Choroid plexus epithelial cell (primary cell): Measurements from ENCODE around the gene ZNF423.

Experiments used
- DNase-seq: peaks from one replicate; pipeline ENCODE4 v3.0.0-alpha.2; 2010; ENCODE audit warnings: low read depth
- H3K4me3 ChIP-seq: 2 replicates; pipeline ENCODE4 v1.5.1; 2011; ENCODE audit warnings: low read depth, mild to moderate bottlenecking, control low read depth, low read length, moderate library complexity
- CTCF ChIP-seq: conservative IDR thresholded peaks from 2 replicates; pipeline ENCODE4 v1.5.1; 2011; ENCODE audit warnings: low read depth, mild to moderate bottlenecking, control low read depth, inconsistent platforms, low read length, moderate library complexity

Gene ZNF423

DNA sequence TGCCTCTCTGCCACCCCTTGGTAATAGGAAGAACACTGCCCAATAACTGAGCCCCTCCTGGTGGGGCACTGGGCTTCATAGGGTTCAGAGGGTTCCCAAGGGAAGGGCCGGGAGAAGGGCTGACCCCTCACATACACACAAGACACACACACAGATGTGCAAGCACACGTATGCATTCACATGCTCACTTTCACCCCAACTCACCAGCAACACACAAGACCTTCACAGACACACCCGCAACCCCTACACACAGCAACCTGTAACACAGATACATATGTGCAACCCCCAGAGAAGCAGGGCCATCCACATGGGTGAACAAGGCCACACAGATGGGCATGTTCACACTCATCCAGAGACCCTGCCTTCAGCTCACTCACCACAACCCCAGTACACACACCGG is 225.1 kb downstream of the ZNF423 start:
- H3K4me3 ChIP-seq: no peak overlapping the region
- TF ChIP-seq CTCF: no peak
- DNase-seq: no peak

DNA sequence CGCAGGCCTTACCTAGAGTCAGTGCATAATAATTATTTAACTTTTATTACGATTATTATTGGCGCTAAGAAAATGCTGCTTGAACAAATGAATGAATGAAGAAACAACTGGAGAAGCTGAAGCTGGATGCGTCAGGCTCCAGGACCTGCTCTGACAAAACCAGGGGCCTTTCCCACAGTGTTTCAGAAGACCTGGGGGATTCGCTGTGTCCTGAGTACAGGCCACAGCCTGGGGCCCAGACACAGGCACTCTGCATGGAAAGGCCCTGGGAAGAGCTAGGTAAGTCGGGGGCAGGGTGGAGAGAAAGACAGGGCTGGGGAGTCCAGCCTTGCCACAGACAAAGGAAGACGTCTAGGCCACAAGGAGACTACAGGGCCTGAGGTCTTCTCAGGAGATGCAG is 226.1 kb downstream of the ZNF423 start:
- TF ChIP-seq CTCF: no peak
- DNase-seq: no peak

GRCh38 chr16:49628148-49628547 is 227.8 kb downstream of the ZNF423 start:
- no peak overlapping the region for H3K4me3 ChIP-seq
- no peak for DNase-seq
- no peak for TF ChIP-seq CTCF

More for the DNA sequence above, 226.1 kb downstream of the ZNF423 start:
- H3K4me3 ChIP-seq: no peak overlapping the region

DNA sequence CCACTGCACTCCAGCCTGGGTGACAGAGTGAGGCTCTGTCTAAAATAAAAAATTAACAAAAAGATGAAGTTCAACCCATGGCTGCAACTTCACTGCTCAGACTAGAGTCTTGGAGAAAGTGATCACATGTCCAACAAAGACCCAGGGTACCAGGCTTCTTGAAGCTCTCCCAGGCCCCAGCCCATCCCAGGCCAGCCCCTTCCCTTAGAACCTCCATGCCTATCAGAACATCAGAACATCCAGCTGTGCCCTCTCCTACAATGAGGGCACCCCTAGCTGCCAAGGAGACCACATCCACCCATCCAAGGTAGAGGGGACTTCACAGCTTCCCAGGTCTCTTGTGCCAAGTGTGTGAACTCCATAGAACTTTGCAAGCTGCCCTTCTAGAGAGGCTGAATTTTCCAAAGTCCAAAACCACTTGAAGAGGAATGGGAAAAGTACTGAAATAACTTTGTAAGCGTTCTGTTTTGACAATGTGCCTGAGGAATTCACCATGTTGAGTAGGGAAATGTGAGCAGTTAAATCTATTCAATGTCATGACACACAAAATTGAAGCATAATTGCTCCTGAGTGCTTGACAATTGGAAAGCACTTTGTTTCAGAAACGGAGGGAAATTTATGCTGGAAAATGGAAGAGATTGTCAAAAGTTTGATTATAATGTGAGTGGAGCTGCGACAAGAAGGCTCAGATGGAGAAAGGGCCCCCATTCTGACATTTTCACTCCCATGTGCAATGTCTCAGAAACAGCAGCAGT is 230.4 kb downstream of the ZNF423 start:
- H3K4me3 ChIP-seq: no peak overlapping the region
- TF ChIP-seq CTCF: no peak
- DNase-seq: no peak

GRCh38 chr16:49623501-49624266 is 232.2 kb downstream of the ZNF423 start:
- no peak overlapping the region for H3K4me3 ChIP-seq
- no peak for DNase-seq
- no peak for TF ChIP-seq CTCF

DNA sequence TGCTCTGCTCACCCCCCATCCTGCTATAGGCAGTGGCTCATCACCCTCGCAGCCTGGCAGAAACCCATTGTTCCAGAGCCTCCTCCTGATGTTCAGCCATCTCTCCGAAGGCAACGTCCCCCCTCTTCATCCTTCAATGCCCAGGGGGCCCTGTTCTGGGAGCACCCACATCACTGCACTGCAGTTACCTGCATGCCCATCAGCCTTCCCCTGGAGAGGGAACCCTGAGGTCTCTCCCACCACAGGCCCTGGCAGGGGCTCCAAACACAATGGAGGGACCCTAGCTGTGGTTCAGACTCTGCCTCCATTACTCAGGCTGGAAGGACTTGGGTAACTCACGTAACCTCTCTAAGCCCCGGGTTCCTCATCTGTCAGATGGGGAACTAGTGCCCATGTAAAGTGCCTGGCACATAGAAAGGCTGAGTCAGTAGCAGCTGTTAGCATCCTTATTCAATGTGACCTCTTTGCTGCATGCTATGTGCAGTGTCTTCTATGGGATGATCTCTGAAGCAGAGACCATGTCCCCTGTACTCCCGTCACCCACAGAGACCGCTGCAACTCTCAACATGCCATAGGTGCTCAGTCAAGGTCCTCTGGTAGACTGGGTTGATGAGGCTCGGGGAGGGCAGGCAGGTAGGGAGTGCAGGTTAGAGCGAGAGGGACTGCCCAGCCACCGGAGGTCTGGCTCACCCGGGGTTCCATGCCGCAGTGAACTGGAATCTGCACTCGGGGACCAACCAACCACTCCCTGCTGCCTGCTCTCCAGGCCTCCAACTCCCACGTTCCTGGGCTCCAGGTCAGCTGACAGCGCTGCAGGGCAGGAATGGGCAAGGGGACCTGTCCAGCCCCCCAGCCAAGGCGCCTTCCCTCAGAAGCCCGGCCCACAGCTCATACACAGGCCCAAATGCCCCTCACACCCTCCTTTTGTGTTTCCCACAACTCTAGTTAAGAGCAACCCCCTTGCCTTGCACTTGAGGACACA is 233.2 kb downstream of the ZNF423 start:
- DNase-seq: no peak
- no peak overlapping the region for H3K4me3 ChIP-seq
- TF ChIP-seq CTCF: no peak
